Measurements from ENCODE around the gene RINL. TPM values are rescaled to one million over a fixed set of nuclear protein-coding genes. Genes with fewer than 3 reads are reported as not detected.
"Not testable (repeated sequence)": the region's sequence is repeated elsewhere in the genome, so short reads cannot be mapped to it uniquely, and the experiment has no call there.

Gene RINL
- total and polyA plus RNA-seq, 12 donors, result 1.6 to 14.5 (median 3.1) TPM

- H3K4me3 ChIP-seq, result no peak overlapping the region
- intact Hi-C loops (cut with DNase I), result no loop called here
- no peaks in the 10 kb centered on the region for H3K9me3 ChIP-seq
- H3K27ac ChIP-seq, result peak overlapping the region in 3 of 10 donors; percentile 39 to 76 (median 61)
- no peaks in the 10 kb centered on the region for H3K36me3 ChIP-seq
- ATAC-seq (no peak), DNase-seq (no peak)
- TF ChIP-seq, protein P1, sequence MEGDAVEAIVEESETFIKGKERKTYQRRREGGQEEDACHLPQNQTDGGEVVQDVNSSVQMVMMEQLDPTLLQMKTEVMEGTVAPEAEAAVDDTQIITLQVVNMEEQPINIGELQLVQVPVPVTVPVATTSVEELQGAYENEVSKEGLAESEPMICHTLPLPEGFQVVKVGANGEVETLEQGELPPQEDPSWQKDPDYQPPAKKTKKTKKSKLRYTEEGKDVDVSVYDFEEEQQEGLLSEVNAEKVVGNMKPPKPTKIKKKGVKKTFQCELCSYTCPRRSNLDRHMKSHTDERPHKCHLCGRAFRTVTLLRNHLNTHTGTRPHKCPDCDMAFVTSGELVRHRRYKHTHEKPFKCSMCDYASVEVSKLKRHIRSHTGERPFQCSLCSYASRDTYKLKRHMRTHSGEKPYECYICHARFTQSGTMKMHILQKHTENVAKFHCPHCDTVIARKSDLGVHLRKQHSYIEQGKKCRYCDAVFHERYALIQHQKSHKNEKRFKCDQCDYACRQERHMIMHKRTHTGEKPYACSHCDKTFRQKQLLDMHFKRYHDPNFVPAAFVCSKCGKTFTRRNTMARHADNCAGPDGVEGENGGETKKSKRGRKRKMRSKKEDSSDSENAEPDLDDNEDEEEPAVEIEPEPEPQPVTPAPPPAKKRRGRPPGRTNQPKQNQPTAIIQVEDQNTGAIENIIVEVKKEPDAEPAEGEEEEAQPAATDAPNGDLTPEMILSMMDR (IDR thresholded peaks at IDR 0.05), result no peak
- WGBS, 2 donors, result 94 to 95% methylated on average over 3 of the region's 3 CpGs
- no peaks in the 10 kb centered on the region for H3K27me3 ChIP-seq
- H3K4me1 ChIP-seq, result peaks cover 0 to 55% (median 21%) of the 10 kb centered on the region in 9 donors
These were observed 16.7 kb downstream of the RINL start for GRCh38 chr19:38861368-38861767.

DNA sequence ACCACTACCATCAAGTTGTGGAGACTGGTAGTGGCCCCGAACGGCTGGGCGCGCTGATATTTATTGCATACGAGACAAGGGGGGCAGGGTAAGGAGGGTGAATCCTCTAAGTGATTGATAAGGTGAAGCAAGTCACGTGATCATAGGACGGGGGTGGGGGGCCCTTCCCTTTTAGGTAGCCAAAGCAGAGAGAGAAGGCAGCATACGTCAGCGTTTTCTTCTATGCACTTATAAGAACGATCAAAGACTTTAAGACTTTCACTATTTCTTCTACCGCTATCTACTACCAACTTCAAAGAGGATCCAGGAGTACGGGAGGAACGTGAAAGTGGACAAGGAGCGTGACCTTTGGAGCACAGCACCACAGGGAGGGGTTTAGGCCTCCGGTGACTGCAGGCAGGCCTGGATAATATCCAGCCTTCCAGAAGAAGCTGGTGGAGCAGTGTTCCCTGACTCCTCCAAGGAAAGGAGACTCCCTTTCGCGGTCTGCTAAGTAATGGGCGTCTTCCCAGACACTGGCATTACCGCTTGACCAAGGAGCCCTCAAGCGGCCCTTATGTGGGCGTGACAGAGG, 18.4 kb downstream of the RINL start:
- H3K9me3 ChIP-seq; H3K36me3 ChIP-seq; H3K27ac ChIP-seq; H3K27me3 ChIP-seq; H3K4me3 ChIP-seq; DNase-seq; ATAC-seq; intact Hi-C loops (cut with DNase I): not testable (repeated sequence)
- peaks cover 0 to 41% (median 21%) of the 10 kb centered on the region in 9 donors for H3K4me1 ChIP-seq
- 66 to 69% methylated on average over 21 of the region's 21 CpGs for WGBS, 2 donors

DNA sequence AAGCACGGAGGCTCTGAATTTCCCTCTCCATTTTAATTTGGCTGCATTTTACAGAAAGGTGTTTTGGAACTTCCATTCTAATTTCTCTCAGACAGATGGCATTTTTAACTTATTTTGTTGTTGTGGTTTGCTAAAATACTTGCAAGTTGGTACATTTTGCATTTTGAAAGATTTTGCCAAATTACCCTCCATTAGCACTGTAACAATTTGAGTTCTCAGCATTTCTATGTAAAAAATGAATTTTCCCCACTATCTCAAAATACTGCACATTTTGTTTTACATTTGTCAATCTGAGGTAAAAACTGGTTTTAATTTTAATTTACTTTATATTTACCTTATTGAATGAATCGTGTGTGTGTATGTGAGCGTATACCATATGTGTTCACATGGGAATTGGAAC, 21.3 kb downstream of the RINL start:
- DNase-seq (no peak), ATAC-seq (no peak)
- Histone ChIP-seq H3K4me3 (no peak overlapping the region), H3K4me1 (peaks cover 0 to 20% (median 9%) of the 10 kb centered on the region in 9 donors), H3K36me3 (no peaks in the 10 kb centered on the region), H3K9me3 (no peaks in the 10 kb centered on the region), H3K27me3 (no peaks in the 10 kb centered on the region), H3K27ac (peak overlapping the region in 1 of 10 donors; percentile 2)
- intact Hi-C loops (cut with DNase I), result no loop called here
- TF ChIP-seq, protein P1 (IDR thresholded peaks at IDR 0.05), result no peak
- WGBS, 2 donors, result 84 to 85% methylated on average over 3 of the region's 3 CpGs

DNA sequence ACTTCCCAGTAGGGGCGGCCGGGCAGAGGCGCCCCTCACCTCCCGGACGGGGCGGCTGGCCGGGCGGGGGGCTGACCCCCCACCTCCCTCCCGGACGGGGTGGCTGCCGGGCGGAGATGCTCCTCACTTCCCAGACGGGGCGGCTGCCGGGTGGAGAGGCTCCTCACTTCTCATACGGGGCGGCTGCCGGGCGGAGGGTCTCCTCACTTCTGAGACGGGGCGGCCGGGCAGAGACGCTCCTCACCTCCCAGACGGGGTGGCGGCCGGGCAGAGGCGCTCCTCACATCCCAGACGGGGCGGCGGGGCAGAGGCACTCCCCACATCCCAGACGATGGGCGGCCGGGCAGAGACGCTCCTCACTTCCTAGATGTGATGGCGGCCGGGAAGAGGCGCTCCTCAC, 22.3 kb downstream of the RINL start:
- H3K27me3 ChIP-seq; DNase-seq; ATAC-seq; H3K27ac ChIP-seq; H3K9me3 ChIP-seq; H3K36me3 ChIP-seq; H3K4me3 ChIP-seq; intact Hi-C loops (cut with DNase I): not testable (repeated sequence)
- WGBS, 2 donors, result 86 to 95% methylated on average over 18 to 27 of the region's 37 CpGs
- H3K4me1 ChIP-seq, result peaks cover 0 to 26% (median 14%) of the 10 kb centered on the region in 9 donors

DNA sequence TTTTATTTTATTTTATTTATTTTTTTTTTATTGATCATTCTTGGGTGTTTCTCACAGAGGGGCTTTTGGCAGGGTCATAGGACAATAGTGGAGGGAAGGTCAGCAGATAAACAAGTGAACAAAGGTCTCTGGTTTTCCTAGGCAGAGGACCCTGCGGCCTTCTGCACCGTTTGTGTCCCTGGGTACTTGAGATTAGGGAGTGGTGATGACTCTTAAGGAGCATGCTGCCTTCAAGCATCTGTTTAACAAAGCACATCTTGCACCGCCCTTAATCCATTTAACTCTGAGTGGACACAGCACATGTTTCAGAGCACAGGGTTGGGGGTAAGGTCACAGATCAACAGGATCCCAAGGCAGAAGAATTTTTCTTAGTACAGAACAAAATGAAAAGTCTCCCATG, 23.1 kb downstream of the RINL start:
- H3K36me3 ChIP-seq, ATAC-seq, H3K9me3 ChIP-seq, H3K27ac ChIP-seq, DNase-seq, H3K27me3 ChIP-seq, H3K4me3 ChIP-seq: not testable (repeated sequence)
- intact Hi-C loops (cut with DNase I), result loop anchor here in 2 of 10 donors (5.0 kb wide), 1 partner anchor 42 kb away; the partner anchor contains the start of genes NFKBIB (in 2 of the 2) and SIRT2 (in 2 of the 2)
- H3K4me1 ChIP-seq, result peaks cover 0 to 28% (median 15%) of the 10 kb centered on the region in 9 donors
- WGBS, 2 donors, result 59 to 75% methylated on average over 2 to 3 of the region's 3 CpGs

- peaks cover 0 to 4% (median 0%) of the 10 kb centered on the region in 9 donors for H3K36me3 ChIP-seq
- H3K9me3 ChIP-seq, result no peaks in the 10 kb centered on the region
- ATAC-seq (no peak), DNase-seq (no peak)
- peak overlapping the region in 7 of 10 donors; percentile 96 to 100 (median 99) for H3K27ac ChIP-seq
- intact Hi-C loops (cut with DNase I), result loop anchor here in 3 of 10 donors (2.0 to 5.0 kb wide), 2 partner anchors 44 to 46 kb away; partner anchors contain the start of genes NFKBIB (in 3 of the 3) and SIRT2 (in 3 of the 3)
- WGBS, 2 donors, result 92% methylated on average over 17 of the region's 17 CpGs
- TF ChIP-seq, protein P1 (IDR thresholded peaks at IDR 0.05), result no peak
- no peaks in the 10 kb centered on the region for H3K27me3 ChIP-seq
- peak overlapping the region in 9 of 10 donors; percentile 61 to 95 (median 90) for H3K4me3 ChIP-seq
- H3K4me1 ChIP-seq, result peaks cover 7 to 36% (median 23%) of the 10 kb centered on the region in 9 donors
These were observed 24.9 kb downstream of the RINL start for GRCh38 chr19:38853214-38853613.
